Endothelial cell (in vitro differentiated cells): Measurements from ENCODE around the gene RNF135. TPM values are rescaled to one million over a fixed set of nuclear protein-coding genes. Genes with fewer than 3 reads are reported as not detected.

Experiments used
- DNase-seq: peaks from one replicate; pipeline ENCODE4 v3.0.0; 2021; ENCODE audit warnings: low spot score
- H3K27ac Mint-ChIP-seq: one replicate; pipeline ENCODE4 v1.8.0; 2021; ENCODE audit warnings: mixed read lengths, inconsistent platforms; ENCODE audit not compliant: unreplicated experiment
- H3K27me3 Mint-ChIP-seq: one replicate; pipeline ENCODE4 v1.8.0; 2021; ENCODE audit warnings: mild to moderate bottlenecking, moderate library complexity, mixed read lengths, inconsistent platforms; ENCODE audit not compliant: unreplicated experiment
- H3K36me3 Mint-ChIP-seq: one replicate; pipeline ENCODE4 v1.8.0; 2021; ENCODE audit warnings: mild to moderate bottlenecking, low read depth, mixed read lengths, inconsistent platforms; ENCODE audit not compliant: unreplicated experiment
- H3K4me1 Mint-ChIP-seq: one replicate; pipeline ENCODE4 v1.8.0; 2021; ENCODE audit warnings: mild to moderate bottlenecking, mixed read lengths, inconsistent platforms; ENCODE audit not compliant: unreplicated experiment
- H3K4me3 Mint-ChIP-seq: one replicate; pipeline ENCODE4 v1.8.0; 2021; ENCODE audit warnings: mild to moderate bottlenecking, mixed read lengths, inconsistent platforms; ENCODE audit not compliant: unreplicated experiment
- H3K9me3 Mint-ChIP-seq: one replicate; pipeline ENCODE4 v1.8.0; 2021; ENCODE audit warnings: mixed read lengths, inconsistent platforms; ENCODE audit not compliant: unreplicated experiment
- CTCF ChIP-seq: fragments of 200-600 bp; sonication (generic); IDR thresholded peaks from one replicate; pipeline ENCODE4 v1.5.0; 2021; ENCODE audit warnings: antibody characterized with exemption; ENCODE audit not compliant: unreplicated experiment
- total RNA-seq: library from RNA; stranded (reverse); fragmentation: NEBNext Ultra II Directional; extraction: Animal tissue kit (Norgen Biotek cat#: 25700); gene quantifications from one replicate; pipeline ENCODE4 v1.2.1, GENCODE V29; 2021; ENCODE audit not compliant: unreplicated experiment

Gene RNF135
- total RNA-seq, 1 donor from 2014 or later = 14.6 TPM

GRCh38 chr17:30933966-30934365 lies 36.9 kb upstream of the RNF135 start:
- no peak overlapping the region for H3K4me3 Mint-ChIP-seq
- no peak overlapping the region for H3K27ac Mint-ChIP-seq
- no peaks in the 10 kb centered on the region for H3K36me3 Mint-ChIP-seq
- no peaks in the 10 kb centered on the region for H3K4me1 Mint-ChIP-seq
- no peaks in the 10 kb centered on the region for H3K9me3 Mint-ChIP-seq
- peaks cover 2% of the 10 kb centered on the region for H3K27me3 Mint-ChIP-seq
- no peak for TF ChIP-seq CTCF
- DNase-seq = no peak

DNA sequence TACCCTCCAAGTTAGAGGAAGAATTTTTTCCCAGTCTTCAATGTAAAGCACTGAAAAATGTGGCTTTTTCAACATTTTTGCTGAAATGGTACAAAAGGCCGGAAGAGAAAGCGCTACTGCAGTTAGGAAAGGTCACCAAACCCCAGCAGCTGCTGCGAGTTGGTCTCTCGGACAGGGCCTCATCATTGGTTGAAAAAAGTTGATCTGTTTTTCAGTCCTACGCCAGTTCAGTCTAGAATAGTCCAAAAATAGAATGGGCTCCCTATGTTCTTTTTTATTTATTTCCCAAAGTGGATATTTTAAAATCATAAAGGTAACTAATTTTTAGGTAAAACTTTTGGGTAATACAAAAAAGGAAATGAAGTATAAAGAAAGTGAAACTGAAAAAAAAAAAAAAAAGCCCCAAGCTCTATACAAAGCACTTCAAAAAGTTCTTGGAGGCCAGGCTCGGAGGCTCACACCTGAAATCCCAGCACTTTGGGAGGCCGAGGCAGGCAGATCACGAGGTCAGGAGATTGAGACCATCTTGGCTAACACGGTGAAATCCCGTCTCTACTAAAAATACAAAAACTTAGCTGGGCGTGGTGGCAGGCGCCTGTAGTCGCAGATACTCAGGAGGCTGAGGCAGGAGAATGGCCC lies 31.7 kb upstream of the RNF135 start:
- DNase-seq = no peak
- no peaks in the 10 kb centered on the region for H3K36me3 Mint-ChIP-seq
- no peaks in the 10 kb centered on the region for H3K27me3 Mint-ChIP-seq
- no peak overlapping the region for H3K27ac Mint-ChIP-seq
- H3K9me3 Mint-ChIP-seq = no peaks in the 10 kb centered on the region
- TF ChIP-seq CTCF = no peak
- H3K4me3 Mint-ChIP-seq = no peak overlapping the region
- H3K4me1 Mint-ChIP-seq = no peaks in the 10 kb centered on the region

DNA sequence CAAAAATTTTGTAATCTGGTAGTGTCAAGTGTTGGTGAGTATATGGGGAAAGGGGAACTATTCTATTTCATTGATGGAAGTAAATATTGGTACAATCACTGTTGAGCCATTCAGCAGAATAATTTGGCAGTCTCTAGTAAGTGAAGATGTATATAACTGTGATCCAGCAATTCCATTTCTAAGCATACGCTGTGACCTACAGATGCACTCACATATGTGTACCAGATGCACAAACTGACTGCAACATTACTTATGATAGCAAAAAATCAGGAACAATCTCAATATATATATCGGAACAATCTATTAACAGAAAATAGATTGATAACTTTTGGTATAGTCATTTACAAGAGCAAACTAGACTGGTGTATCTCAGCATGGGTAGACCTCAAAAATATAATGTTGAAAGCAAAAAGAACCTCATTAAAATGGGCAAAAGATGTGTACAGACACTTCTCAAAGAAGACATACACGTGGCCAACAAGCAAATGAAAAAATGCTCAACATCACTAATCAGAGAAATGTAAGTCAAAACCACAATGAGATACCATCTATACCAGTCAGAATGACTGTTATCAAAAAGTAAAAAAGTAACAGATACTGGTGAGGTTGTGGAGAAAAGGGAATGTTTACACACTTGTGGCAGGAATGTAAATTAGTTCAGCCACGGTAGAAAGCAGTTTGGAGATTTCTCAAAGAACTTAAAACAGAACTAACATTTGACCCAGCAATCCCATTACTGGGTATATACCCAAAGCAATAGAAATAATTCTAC lies 28.3 kb upstream of the RNF135 start:
- H3K4me3 Mint-ChIP-seq = no peak overlapping the region
- H3K4me1 Mint-ChIP-seq = no peaks in the 10 kb centered on the region
- no peak for DNase-seq
- no peak overlapping the region for H3K27ac Mint-ChIP-seq
- no peaks in the 10 kb centered on the region for H3K36me3 Mint-ChIP-seq
- no peaks in the 10 kb centered on the region for H3K9me3 Mint-ChIP-seq
- peaks cover 1% of the 10 kb centered on the region for H3K27me3 Mint-ChIP-seq
- TF ChIP-seq CTCF = no peak

- H3K9me3 Mint-ChIP-seq = no peaks in the 10 kb centered on the region
- no peak for TF ChIP-seq CTCF
These were observed 23.0 kb upstream of the RNF135 start for GRCh38 chr17:30947796-30948195.

GRCh38 chr17:30950189-30950588 lies 20.6 kb upstream of the RNF135 start:
- TF ChIP-seq CTCF = no peak
- H3K27me3 Mint-ChIP-seq = peaks cover 2% of the 10 kb centered on the region
- H3K4me3 Mint-ChIP-seq = no peak overlapping the region
- H3K27ac Mint-ChIP-seq = no peak overlapping the region
- H3K36me3 Mint-ChIP-seq = no peaks in the 10 kb centered on the region
- no peaks in the 10 kb centered on the region for H3K9me3 Mint-ChIP-seq
- peaks cover 3% of the 10 kb centered on the region for H3K4me1 Mint-ChIP-seq
- no peak for DNase-seq

More at GRCh38 chr17:30947796-30948195, 23.0 kb upstream of the RNF135 start:
- Mint-ChIP-seq H3K36me3 (no peaks in the 10 kb centered on the region), H3K4me3 (no peak overlapping the region), H3K27me3 (peaks cover 3% of the 10 kb centered on the region), H3K4me1 (no peaks in the 10 kb centered on the region), H3K27ac (no peak overlapping the region)
- no peak for DNase-seq
